Left forelimb (tissue), 1 donor: ENCODE measurements around the gene STAG2.
"Not testable (repeated sequence)": the region's sequence is repeated elsewhere in the genome, so short reads cannot be mapped to it uniquely, and the experiment has no call there.

Source experiments
- DNase-seq: peaks from one replicate; pipeline ENCODE4 v3.0.0-alpha.2; 2018; ENCODE audit warnings: low spot score

STAG2 gene

GRCh38 chrX:123961268-123962005, at the start of gene STAG2:
STAG2 (plus strand) TSS chrX:123961706; CDS start chrX:124022628, 60,922 bp downstream.
- peak; percentile 84 for DNase-seq

GRCh38 chrX:123917069-123917468, 44.4 kb upstream of the STAG2 start:
- DNase-seq: no peak

DNA sequence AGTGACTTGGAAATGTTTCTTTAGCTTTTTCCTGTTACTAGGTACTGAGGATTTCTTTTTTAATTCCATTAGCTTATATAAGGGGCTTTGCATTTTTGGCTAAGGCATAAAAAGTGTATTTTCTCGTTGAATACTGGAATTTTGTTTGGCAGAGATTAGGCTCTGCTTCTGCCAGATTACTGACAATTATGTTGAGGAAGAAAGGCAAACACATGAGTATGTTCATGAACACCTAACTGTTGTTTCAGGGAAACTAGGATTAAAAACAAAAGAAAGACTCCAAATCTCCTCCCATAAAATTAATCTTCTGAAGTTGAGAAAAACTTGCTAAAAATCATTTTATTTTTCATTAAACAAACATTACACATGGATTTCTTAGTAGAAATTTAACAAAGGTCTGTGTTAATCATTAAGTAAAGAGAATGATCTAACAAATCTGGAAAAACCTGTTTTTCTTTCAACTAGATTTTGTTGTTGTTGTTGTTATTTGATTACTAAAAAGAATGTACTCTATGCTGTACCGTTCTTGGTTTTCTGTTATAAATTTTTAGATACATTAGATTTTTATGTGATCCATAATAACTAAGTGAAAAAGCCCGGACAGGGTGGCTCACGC, 43.3 kb upstream of the STAG2 start:
- no peak for DNase-seq

DNA sequence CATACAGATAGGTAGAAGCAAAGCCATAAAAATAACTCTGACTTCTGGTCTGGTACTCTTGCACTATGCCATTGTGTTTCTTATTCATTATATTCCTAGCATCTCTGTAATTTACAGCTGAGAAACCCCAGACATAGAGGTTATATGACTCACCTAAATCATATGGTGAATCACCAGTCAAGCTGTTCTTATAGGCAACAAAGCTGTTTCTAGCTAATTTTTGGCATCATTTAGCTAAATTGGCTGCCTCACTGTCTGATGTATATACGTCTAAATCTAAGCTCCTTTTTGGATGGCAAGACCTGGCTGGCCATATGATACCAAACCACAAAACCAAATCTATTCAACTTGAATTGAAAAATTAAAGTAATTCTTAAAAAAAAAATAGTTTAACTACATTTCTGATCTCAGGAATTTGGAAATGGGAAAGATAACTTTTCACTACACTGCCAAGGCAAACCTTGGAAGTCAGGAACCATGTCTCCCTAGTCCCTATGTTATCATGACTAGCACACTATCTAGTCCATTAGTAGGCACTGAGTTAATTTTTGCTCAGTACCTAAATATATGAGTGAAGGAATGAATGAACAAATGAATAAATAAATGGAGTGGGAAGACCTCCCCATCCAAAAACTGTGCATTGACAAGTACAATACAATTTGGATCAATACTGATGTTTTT, 41.3 kb upstream of the STAG2 start:
- DNase-seq: no peak

- no peak for DNase-seq
Observed at GRCh38 chrX:123923211-123923610, 38.3 kb upstream of the STAG2 start.

- DNase-seq: no peak
Observed at GRCh38 chrX:123924186-123924585, 37.3 kb upstream of the STAG2 start.

GRCh38 chrX:123927845-123928244, 33.7 kb upstream of the STAG2 start:
- DNase-seq: no peak

GRCh38 chrX:123932055-123932454, 29.5 kb upstream of the STAG2 start:
- not testable (repeated sequence) for DNase-seq

- DNase-seq: no peak
Observed at GRCh38 chrX:123943074-123943473, 18.4 kb upstream of the STAG2 start.

- no peak for DNase-seq
Observed at GRCh38 chrX:123943488-123943887, 18.0 kb upstream of the STAG2 start.

GRCh38 chrX:123949846-123950245, 11.7 kb upstream of the STAG2 start:
- no peak for DNase-seq

- DNase-seq: peak; percentile 66
Observed at GRCh38 chrX:123959281-123960063, 2.0 kb upstream of the STAG2 start.

DNA sequence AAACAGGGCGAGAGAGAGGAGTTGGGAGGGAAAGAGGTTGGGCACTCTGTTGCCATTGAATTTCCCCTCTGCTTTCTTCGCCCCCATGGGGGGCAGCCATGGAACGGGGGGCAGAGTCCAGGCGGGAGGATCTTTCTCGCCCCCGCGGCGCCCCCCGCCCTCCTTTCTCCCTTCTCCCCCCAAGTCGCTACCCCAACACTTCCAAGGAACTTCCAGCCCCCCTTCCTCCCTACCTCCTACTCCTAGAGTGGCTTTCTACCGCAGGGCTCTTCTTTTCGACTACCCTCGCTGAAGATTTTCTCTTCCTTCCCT, 594 bp upstream of the STAG2 start:
- DNase-seq: no peak

- DNase-seq: no peak
Observed at GRCh38 chrX:123962006-123962467, 531 bp downstream of the STAG2 start.

- peak; percentile 92 for DNase-seq
Observed at GRCh38 chrX:123962794-123963373, 1.4 kb downstream of the STAG2 start.

DNA sequence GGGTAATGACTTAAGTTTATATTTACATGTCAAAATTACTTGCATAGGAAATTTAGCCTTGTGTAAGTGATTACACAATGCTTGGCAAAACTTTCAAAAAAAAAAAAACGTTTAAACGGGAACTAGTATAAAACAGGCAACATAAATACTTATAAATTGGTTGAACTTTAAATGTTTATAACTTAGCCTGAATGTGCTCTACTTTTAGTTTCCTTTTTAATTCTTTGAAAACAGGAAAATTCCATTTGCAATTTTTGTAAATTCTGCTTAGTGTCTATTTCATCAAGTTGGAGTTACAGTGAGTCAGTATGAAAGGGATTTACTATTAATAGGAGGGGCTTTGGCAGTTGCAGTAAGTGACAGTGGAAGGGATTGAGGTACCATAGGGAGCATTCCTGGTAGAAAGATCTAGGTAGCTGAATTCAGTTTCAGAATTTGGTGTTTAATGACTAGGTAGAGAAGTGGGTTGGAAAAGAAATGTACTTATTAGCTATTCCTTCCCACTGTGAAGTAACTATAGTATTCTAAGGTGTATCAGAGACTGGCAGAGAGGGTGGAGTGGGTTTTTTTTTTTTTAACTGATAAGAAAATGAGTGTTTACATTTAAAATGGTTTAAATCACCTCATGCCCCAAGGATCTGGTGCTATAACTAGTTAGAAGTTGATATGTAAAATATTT, 2.8 kb downstream of the STAG2 start:
- DNase-seq: no peak

- DNase-seq: no peak
Observed at GRCh38 chrX:123965712-123966111, 4.2 kb downstream of the STAG2 start.

- no peak for DNase-seq
Observed at GRCh38 chrX:123967497-123967896, 6.0 kb downstream of the STAG2 start.

DNA sequence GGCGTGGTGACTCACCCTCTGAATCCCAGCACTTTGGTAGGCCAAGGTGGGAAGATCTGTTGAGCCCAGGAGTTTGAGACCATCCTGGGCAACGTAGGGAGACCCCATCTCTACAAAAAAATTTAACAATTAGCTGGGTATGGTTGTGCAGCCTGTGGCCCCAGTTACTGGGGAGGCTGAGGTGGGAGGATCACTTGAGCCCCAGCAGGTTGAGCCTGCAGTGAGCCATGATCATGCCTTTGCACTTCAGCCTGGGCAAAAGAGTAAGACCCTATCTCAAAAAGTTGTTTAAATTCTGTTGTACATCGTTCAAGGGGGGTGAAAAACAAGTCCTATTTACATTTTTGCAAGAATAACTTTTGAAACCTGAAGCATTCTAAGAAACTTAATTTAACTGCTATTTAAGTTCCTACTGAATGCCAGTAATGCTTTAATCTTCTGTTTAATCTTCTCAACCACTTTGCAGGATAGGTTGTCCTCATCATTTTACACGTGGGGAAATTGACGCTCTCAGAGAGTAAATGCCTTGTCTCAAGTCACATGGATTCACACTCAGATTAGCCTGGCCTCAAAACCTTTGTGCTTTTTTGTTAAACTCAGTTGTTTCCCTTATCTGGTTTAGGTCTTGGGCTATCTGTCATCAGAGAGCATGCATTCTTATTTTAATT, 7.0 kb downstream of the STAG2 start:
- no peak for DNase-seq

- DNase-seq: no peak
Observed at GRCh38 chrX:123971982-123972381, 10.5 kb downstream of the STAG2 start.

- no peak for DNase-seq
Observed at GRCh38 chrX:123973921-123974320, 12.4 kb downstream of the STAG2 start.
